Measurements from ENCODE around the gene NID2.
A peak's percentile ranks its signal among the peaks of the same experiment; 100 is the strongest.

The NID2 gene

GRCh38 chr14:51969852-51970540, 98.9 kb downstream of the NID2 start:
- DNase-seq (ENCODE audit: low read depth, low spot score) = no peak
- Histone ChIP-seq H3K4me3 (no peak overlapping the region), H3K36me3 (ENCODE audit: insufficient read depth, low read length) (no peaks in the 10 kb centered on the region), H3K9me3 (ENCODE audit: low read depth, low read length) (no peaks in the 10 kb centered on the region), H3K9ac (ENCODE audit: insufficient read length) (no peak overlapping the region), H3K27ac (no peak overlapping the region)
- TF ChIP-seq POLR2AphosphoS5 (IDR thresholded peaks at IDR 0.05; ENCODE audit: borderline replicate concordance, low read depth, low read length) (no peak), EZH2 (IDR thresholded peaks at IDR 0.05) (no peak), FOXP2 (optimal IDR thresholded peaks at IDR 0.05; ENCODE audit: control extremely low read depth, extremely low read length, insufficient read depth) (no peak)

GRCh38 chr14:51967521-51967920, 101.3 kb downstream of the NID2 start:
- Histone ChIP-seq H3K9ac (ENCODE audit: insufficient read length) (no peak overlapping the region), H3K27ac (no peak overlapping the region), H3K36me3 (ENCODE audit: insufficient read depth, low read length) (no peaks in the 10 kb centered on the region), H3K4me3 (no peak overlapping the region), H3K9me3 (ENCODE audit: low read depth, low read length) (no peaks in the 10 kb centered on the region)
- TF ChIP-seq FOXP2 (optimal IDR thresholded peaks at IDR 0.05; ENCODE audit: control extremely low read depth, extremely low read length, insufficient read depth) (no peak), POLR2AphosphoS5 (IDR thresholded peaks at IDR 0.05; ENCODE audit: borderline replicate concordance, low read depth, low read length) (no peak), EZH2 (IDR thresholded peaks at IDR 0.05) (no peak)
- DNase-seq (ENCODE audit: low read depth, low spot score) = no peak

GRCh38 chr14:51963286-51963685, 105.6 kb downstream of the NID2 start:
- H3K4me3 ChIP-seq = peak overlapping the region; percentile 78
- TF ChIP-seq FOXP2 (optimal IDR thresholded peaks at IDR 0.05; ENCODE audit: control extremely low read depth, extremely low read length, insufficient read depth) = no peak
- TF ChIP-seq EZH2 (IDR thresholded peaks at IDR 0.05) = no peak
- no peak for TF ChIP-seq POLR2AphosphoS5 (IDR thresholded peaks at IDR 0.05; ENCODE audit: borderline replicate concordance, low read depth, low read length)
- DNase-seq (ENCODE audit: low read depth, low spot score) = peak; percentile 48

GRCh38 chr14:51962711-51963110, 106.1 kb downstream of the NID2 start:
- peak overlapping the region; percentile 94 for H3K27ac ChIP-seq
- H3K4me3 ChIP-seq = peak overlapping the region; percentile 78
- peak overlapping the region; percentile 66 for H3K9ac ChIP-seq (ENCODE audit: insufficient read length)
- DNase-seq (ENCODE audit: low read depth, low spot score) = peak; percentile 35
- H3K9me3 ChIP-seq (ENCODE audit: low read depth, low read length) = peaks cover 4% of the 10 kb centered on the region; the same call in 1 of the 2 replicates
- H3K36me3 ChIP-seq (ENCODE audit: insufficient read depth, low read length) = no peaks in the 10 kb centered on the region
- no peak for TF ChIP-seq POLR2AphosphoS5 (IDR thresholded peaks at IDR 0.05; ENCODE audit: borderline replicate concordance, low read depth, low read length)
- TF ChIP-seq FOXP2 (optimal IDR thresholded peaks at IDR 0.05; ENCODE audit: control extremely low read depth, extremely low read length, insufficient read depth) = no peak
- no peak for TF ChIP-seq EZH2 (IDR thresholded peaks at IDR 0.05)

More at GRCh38 chr14:51963286-51963685, 105.6 kb downstream of the NID2 start:
- H3K9me3 ChIP-seq (ENCODE audit: low read depth, low read length) = peaks cover 4% of the 10 kb centered on the region; the same call in 1 of the 2 replicates
- H3K36me3 ChIP-seq (ENCODE audit: insufficient read depth, low read length) = no peaks in the 10 kb centered on the region
- peak overlapping the region; percentile 94 for H3K27ac ChIP-seq
- H3K9ac ChIP-seq (ENCODE audit: insufficient read length) = peak overlapping the region; percentile 66

- TF ChIP-seq EZH2 (IDR thresholded peaks at IDR 0.05) = no peak
- TF ChIP-seq FOXP2 (optimal IDR thresholded peaks at IDR 0.05; ENCODE audit: control extremely low read depth, extremely low read length, insufficient read depth) = no peak
- no peak for TF ChIP-seq POLR2AphosphoS5 (IDR thresholded peaks at IDR 0.05; ENCODE audit: borderline replicate concordance, low read depth, low read length)
- Histone ChIP-seq H3K9me3 (ENCODE audit: low read depth, low read length) (peaks cover 4% of the 10 kb centered on the region; the same call in 1 of the 2 replicates), H3K27ac (no peak overlapping the region), H3K9ac (ENCODE audit: insufficient read length) (no peak overlapping the region), H3K4me3 (no peak overlapping the region), H3K36me3 (ENCODE audit: insufficient read depth, low read length) (no peaks in the 10 kb centered on the region)
- no peak for DNase-seq (ENCODE audit: low read depth, low spot score)
Observed at GRCh38 chr14:51960866-51961265, 108.0 kb downstream of the NID2 start.

- H3K27ac ChIP-seq = no peak overlapping the region
- no peak overlapping the region for H3K4me3 ChIP-seq
- H3K36me3 ChIP-seq (ENCODE audit: insufficient read depth, low read length) = no peaks in the 10 kb centered on the region
- no peak overlapping the region for H3K9ac ChIP-seq (ENCODE audit: insufficient read length)
- DNase-seq (ENCODE audit: low read depth, low spot score) = no peak
- TF ChIP-seq FOXP2 (optimal IDR thresholded peaks at IDR 0.05; ENCODE audit: control extremely low read depth, extremely low read length, insufficient read depth) (no peak), POLR2AphosphoS5 (IDR thresholded peaks at IDR 0.05; ENCODE audit: borderline replicate concordance, low read depth, low read length) (no peak), EZH2 (IDR thresholded peaks at IDR 0.05) (no peak)
- H3K9me3 ChIP-seq (ENCODE audit: low read depth, low read length) = peaks cover 4% of the 10 kb centered on the region; the same call in 1 of the 2 replicates
Observed at GRCh38 chr14:51959928-51960327, 108.9 kb downstream of the NID2 start.

GRCh38 chr14:51957950-51958349, 110.9 kb downstream of the NID2 start:
- Histone ChIP-seq H3K9me3 (ENCODE audit: low read depth, low read length) (peaks cover 4% of the 10 kb centered on the region; the same call in 1 of the 2 replicates), H3K36me3 (ENCODE audit: insufficient read depth, low read length) (no peaks in the 10 kb centered on the region), H3K9ac (ENCODE audit: insufficient read length) (no peak overlapping the region), H3K4me3 (no peak overlapping the region), H3K27ac (no peak overlapping the region)
- DNase-seq (ENCODE audit: low read depth, low spot score) = no peak
- TF ChIP-seq FOXP2 (optimal IDR thresholded peaks at IDR 0.05; ENCODE audit: control extremely low read depth, extremely low read length, insufficient read depth) (no peak), POLR2AphosphoS5 (IDR thresholded peaks at IDR 0.05; ENCODE audit: borderline replicate concordance, low read depth, low read length) (no peak), EZH2 (IDR thresholded peaks at IDR 0.05) (no peak)
